ENCODE results near the gene CCDC185.

The CCDC185 gene

GRCh38 chr1:223417444-223417843 lies 24.2 kb downstream of the CCDC185 start:
- ChIA-PET POLR2A (no interaction called here), CTCF (interaction anchor here (0.7 kb wide), 1 partner anchor 284 kb away, joined by 3 read pairs; no protein-coding TSS in a partner anchor)
- Histone ChIP-seq H3K9me3 (ENCODE audit: control insufficient read depth, insufficient read depth, low read depth, low read length) (no peaks in the 10 kb centered on the region), H3K36me3 (ENCODE audit: control insufficient read depth in 2 of 2, insufficient read depth in 1 of 2, low read length in 2 of 2) (no peaks in the 10 kb centered on the region), H3K4me3 (ENCODE audit: low read depth, low read length) (no peak overlapping the region), H3K27ac (ENCODE audit: extremely low read depth, low read depth, low read length) (no peak overlapping the region), H3K4me1 (ENCODE audit: control insufficient read depth, insufficient read depth, low read length) (no peaks in the 10 kb centered on the region)
- TF ChIP-seq ZNF404 (tag by site-specific recombination; IDR thresholded peaks at IDR 0.05): no peak
- TF ChIP-seq, protein P1, sequence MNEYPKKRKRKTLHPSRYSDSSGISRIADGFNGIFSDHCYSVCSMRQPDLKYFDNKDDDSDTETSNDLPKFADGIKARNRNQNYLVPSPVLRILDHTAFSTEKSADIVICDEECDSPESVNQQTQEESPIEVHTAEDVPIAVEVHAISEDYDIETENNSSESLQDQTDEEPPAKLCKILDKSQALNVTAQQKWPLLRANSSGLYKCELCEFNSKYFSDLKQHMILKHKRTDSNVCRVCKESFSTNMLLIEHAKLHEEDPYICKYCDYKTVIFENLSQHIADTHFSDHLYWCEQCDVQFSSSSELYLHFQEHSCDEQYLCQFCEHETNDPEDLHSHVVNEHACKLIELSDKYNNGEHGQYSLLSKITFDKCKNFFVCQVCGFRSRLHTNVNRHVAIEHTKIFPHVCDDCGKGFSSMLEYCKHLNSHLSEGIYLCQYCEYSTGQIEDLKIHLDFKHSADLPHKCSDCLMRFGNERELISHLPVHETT (tag by site-specific recombination; IDR thresholded peaks at IDR 0.05): no peak
- no peak for TF ChIP-seq KLF1 (tag by site-specific recombination; IDR thresholded peaks at IDR 0.05)
- no peak for TF ChIP-seq GLIS1 (tag by site-specific recombination; IDR thresholded peaks at IDR 0.05)
- no peak for TF ChIP-seq REST (tag by site-specific recombination; IDR thresholded peaks at IDR 0.05)
- no peak for TF ChIP-seq OVOL3 (tag by site-specific recombination; IDR thresholded peaks at IDR 0.05)
- no peak for TF ChIP-seq SALL2 (tag by site-specific recombination; IDR thresholded peaks at IDR 0.05; ENCODE audit: borderline replicate concordance)
- no peak for TF ChIP-seq YY2 (tag by site-specific recombination; IDR thresholded peaks at IDR 0.05)
- TF ChIP-seq, protein P2, sequence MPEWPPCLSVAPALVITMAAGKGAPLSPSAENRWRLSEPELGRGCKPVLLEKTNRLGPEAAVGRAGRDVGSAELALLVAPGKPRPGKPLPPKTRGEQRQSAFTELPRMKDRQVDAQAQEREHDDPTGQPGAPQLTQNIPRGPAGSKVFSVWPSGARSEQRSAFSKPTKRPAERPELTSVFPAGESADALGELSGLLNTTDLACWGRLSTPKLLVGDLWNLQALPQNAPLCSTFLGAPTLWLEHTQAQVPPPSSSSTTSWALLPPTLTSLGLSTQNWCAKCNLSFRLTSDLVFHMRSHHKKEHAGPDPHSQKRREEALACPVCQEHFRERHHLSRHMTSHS (tag by site-specific recombination; IDR thresholded peaks at IDR 0.05): no peak
- no peak for TF ChIP-seq ZFHX2 (tag by site-specific recombination; conservative IDR thresholded peaks at IDR 0.05)
- TF ChIP-seq YY1 (tag by site-specific recombination; IDR thresholded peaks at IDR 0.05): no peak
- no peak for TF ChIP-seq ZNF366 (tag by site-specific recombination; conservative IDR thresholded peaks at IDR 0.05)
- no peak for TF ChIP-seq ZNF513 (tag by site-specific recombination; IDR thresholded peaks at IDR 0.05)
- no peak for TF ChIP-seq ZNF514 (tag by site-specific recombination; IDR thresholded peaks at IDR 0.05)
- no peak for TF ChIP-seq ZBTB10 (tag by site-specific recombination; IDR thresholded peaks at IDR 0.05)
- TF ChIP-seq, protein P3, sequence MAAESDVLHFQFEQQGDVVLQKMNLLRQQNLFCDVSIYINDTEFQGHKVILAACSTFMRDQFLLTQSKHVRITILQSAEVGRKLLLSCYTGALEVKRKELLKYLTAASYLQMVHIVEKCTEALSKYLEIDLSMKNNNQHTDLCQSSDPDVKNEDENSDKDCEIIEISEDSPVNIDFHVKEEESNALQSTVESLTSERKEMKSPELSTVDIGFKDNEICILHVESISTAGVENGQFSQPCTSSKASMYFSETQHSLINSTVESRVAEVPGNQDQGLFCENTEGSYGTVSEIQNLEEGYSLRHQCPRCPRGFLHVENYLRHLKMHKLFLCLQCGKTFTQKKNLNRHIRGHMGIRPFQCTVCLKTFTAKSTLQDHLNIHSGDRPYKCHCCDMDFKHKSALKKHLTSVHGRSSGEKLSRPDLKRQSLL (tag by site-specific recombination; IDR thresholded peaks at IDR 0.05): no peak
- TF ChIP-seq ZNF610 (tag by site-specific recombination; IDR thresholded peaks at IDR 0.05; ENCODE audit: borderline replicate concordance): no peak
- TF ChIP-seq ZNF561 (tag by site-specific recombination; IDR thresholded peaks at IDR 0.05; ENCODE audit: borderline replicate concordance): no peak

Data from HEK293 (cell line).